Neural progenitor cell (in vitro differentiated cells): ENCODE data around the gene COG2. TPM values are rescaled to one million over a fixed set of nuclear protein-coding genes. Genes with fewer than 3 reads are reported as not detected.

ENCODE experiments used
- DNase-seq: peaks from one replicate; pipeline ENCODE4 v3.0.0-alpha.2; 2016; ENCODE audit warnings: low spot score
- H2AFZ ChIP-seq: fragments of 200-600 bp; sonication (generic); replicated peaks from 2 replicates; pipeline ENCODE4 v1.6.1; 2016; ENCODE audit warnings: antibody characterized with exemption
- H3F3A ChIP-seq: fragments of 200-600 bp; sonication (generic); 2 replicates; pipeline ENCODE4 v1.6.1; 2016; ENCODE audit warnings: antibody characterized with exemption, low read depth
- H3K27ac ChIP-seq: fragments of 200-600 bp; sonication (generic); 2 replicates; pipeline ENCODE4 v1.5.1; 2016; ENCODE audit warnings: mild to moderate bottlenecking
- H3K27me3 ChIP-seq: fragments of 200-600 bp; sonication (generic); 2 replicates; pipeline ENCODE4 v1.6.1; 2016; ENCODE audit warnings: mild to moderate bottlenecking, moderate library complexity
- H3K36me3 ChIP-seq: fragments of 200-600 bp; sonication (generic); 2 replicates; pipeline ENCODE4 v1.5.1; 2016
- H3K4me1 ChIP-seq: fragments of 200-600 bp; sonication (generic); 2 replicates; pipeline ENCODE4 v1.6.1; 2016; ENCODE audit warnings: mixed run types
- H3K4me2 ChIP-seq: fragments of 200-600 bp; sonication (generic); 2 replicates; pipeline ENCODE4 v1.6.1; 2016
- H3K4me3 ChIP-seq: fragments of 200-600 bp; sonication (generic); 2 replicates; pipeline ENCODE4 v1.5.1; 2016
- H3K79me2 ChIP-seq: fragments of 200-600 bp; sonication (generic); 2 replicates; pipeline ENCODE4 v1.6.1; 2016; ENCODE audit warnings: low read depth
- H3K9ac ChIP-seq: fragments of 200-600 bp; sonication (generic); 2 replicates; pipeline ENCODE4 v1.6.1; 2016
- H3K9me3 ChIP-seq: fragments of 200-600 bp; sonication (generic); 2 replicates; pipeline ENCODE4 v1.5.1; 2016; ENCODE audit warnings: low read depth
- H4K20me1 ChIP-seq: fragments of 200-600 bp; sonication (generic); 2 replicates; pipeline ENCODE4 v1.6.1; 2016; ENCODE audit warnings: low read depth
- H3K27ac Mint-ChIP-seq: 3 replicates; pipeline ENCODE4 v1.8.0; 2021; ENCODE audit warnings: mixed read lengths
- H3K27me3 Mint-ChIP-seq: 2 replicates; pipeline ENCODE4 v1.8.0; 2022; ENCODE audit warnings: low read depth, mild to moderate bottlenecking, inconsistent platforms, moderate library complexity, mixed read lengths; ENCODE audit not compliant: insufficient read depth
- H3K36me3 Mint-ChIP-seq: 3 replicates; pipeline ENCODE4 v1.8.0; 2021; ENCODE audit warnings: mixed read lengths
- H3K4me1 Mint-ChIP-seq: 3 replicates; pipeline ENCODE4 v1.8.0; 2021; ENCODE audit warnings: mixed read lengths
- H3K4me3 Mint-ChIP-seq: 3 replicates; pipeline ENCODE4 v1.8.0; 2021; ENCODE audit warnings: mild to moderate bottlenecking, moderate library complexity, mixed read lengths
- H3K9me3 Mint-ChIP-seq: 3 replicates; pipeline ENCODE4 v1.8.0; 2020; ENCODE audit warnings: mixed read lengths
- EZH2 ChIP-seq: fragments of 200-600 bp; sonication (generic); IDR thresholded peaks from 2 replicates; pipeline ENCODE4 v1.6.1; 2017; ENCODE audit warnings: antibody characterized with exemption, mild to moderate bottlenecking, moderate library complexity
- EZH2phosphoT487 ChIP-seq: fragments of 200-600 bp; sonication (generic); IDR thresholded peaks from 2 replicates; pipeline ENCODE4 v1.6.1; 2017; ENCODE audit warnings: antibody characterized with exemption
- total RNA-seq: library from RNA; depleted of rRNA; stranded (reverse); fragments of >200 nt; gene quantifications from 2 replicates; pipeline ENCODE4 v1.2.3, GENCODE V29; 2015; ENCODE audit warnings: low replicate concordance
- TF ChIP-seq, protein P1 (sequence below): fragments of 200-600 bp; sonication (generic); IDR thresholded peaks from 2 replicates; pipeline ENCODE4 v1.5.1; 2017; ENCODE audit warnings: antibody characterized with exemption, mild to moderate bottlenecking

COG2 gene
- total RNA-seq, 1 donor from 2014 or later, result 38.9 TPM

DNA sequence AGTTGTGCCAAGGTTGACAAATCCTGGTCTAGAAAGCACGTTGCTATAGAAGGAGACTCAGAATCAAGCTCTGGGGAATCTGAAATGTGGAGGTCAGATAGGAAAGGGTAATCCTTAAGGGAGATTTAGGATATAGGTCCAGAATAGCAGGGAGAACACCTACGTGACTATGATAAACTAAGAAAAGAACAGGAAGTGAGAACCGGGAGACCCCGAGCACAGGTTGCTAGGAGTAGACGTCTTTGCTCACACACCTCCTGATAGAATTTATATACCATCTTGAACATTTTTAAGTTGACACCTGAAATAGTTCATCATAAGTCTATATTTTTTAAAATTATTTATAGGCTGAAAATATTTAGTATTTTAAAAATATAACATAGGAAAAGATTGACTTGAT lies 7.9 kb upstream of the COG2 start:
- Histone ChIP-seq H3K79me2 (no peaks in the 10 kb centered on the region), H3K4me1 (no peaks in the 10 kb centered on the region), H3K27me3 (peaks cover 6% of the 10 kb centered on the region), H3K36me3 (no peaks in the 10 kb centered on the region), H3K4me2 (no peak overlapping the region), H3K9me3 (no peaks in the 10 kb centered on the region), H4K20me1 (no peaks in the 10 kb centered on the region), H3F3A (no peaks in the 10 kb centered on the region), H3K4me3 (no peak overlapping the region), H2AFZ (no peak overlapping the region), H3K9ac (no peak overlapping the region), H3K27ac (no peak overlapping the region)
- TF ChIP-seq EZH2phosphoT487 (no peak), EZH2 (no peak)
- TF ChIP-seq, protein P1, sequence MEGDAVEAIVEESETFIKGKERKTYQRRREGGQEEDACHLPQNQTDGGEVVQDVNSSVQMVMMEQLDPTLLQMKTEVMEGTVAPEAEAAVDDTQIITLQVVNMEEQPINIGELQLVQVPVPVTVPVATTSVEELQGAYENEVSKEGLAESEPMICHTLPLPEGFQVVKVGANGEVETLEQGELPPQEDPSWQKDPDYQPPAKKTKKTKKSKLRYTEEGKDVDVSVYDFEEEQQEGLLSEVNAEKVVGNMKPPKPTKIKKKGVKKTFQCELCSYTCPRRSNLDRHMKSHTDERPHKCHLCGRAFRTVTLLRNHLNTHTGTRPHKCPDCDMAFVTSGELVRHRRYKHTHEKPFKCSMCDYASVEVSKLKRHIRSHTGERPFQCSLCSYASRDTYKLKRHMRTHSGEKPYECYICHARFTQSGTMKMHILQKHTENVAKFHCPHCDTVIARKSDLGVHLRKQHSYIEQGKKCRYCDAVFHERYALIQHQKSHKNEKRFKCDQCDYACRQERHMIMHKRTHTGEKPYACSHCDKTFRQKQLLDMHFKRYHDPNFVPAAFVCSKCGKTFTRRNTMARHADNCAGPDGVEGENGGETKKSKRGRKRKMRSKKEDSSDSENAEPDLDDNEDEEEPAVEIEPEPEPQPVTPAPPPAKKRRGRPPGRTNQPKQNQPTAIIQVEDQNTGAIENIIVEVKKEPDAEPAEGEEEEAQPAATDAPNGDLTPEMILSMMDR, result no peak
- no peak overlapping the region for H3K4me3 Mint-ChIP-seq
- H3K27me3 Mint-ChIP-seq, result peaks cover 8% of the 10 kb centered on the region
- peaks cover 2% of the 10 kb centered on the region for H3K9me3 Mint-ChIP-seq
- no peak overlapping the region for H3K27ac Mint-ChIP-seq
- H3K4me1 Mint-ChIP-seq, result peaks cover 2% of the 10 kb centered on the region
- no peak for DNase-seq
- H3K36me3 Mint-ChIP-seq, result no peaks in the 10 kb centered on the region

DNA sequence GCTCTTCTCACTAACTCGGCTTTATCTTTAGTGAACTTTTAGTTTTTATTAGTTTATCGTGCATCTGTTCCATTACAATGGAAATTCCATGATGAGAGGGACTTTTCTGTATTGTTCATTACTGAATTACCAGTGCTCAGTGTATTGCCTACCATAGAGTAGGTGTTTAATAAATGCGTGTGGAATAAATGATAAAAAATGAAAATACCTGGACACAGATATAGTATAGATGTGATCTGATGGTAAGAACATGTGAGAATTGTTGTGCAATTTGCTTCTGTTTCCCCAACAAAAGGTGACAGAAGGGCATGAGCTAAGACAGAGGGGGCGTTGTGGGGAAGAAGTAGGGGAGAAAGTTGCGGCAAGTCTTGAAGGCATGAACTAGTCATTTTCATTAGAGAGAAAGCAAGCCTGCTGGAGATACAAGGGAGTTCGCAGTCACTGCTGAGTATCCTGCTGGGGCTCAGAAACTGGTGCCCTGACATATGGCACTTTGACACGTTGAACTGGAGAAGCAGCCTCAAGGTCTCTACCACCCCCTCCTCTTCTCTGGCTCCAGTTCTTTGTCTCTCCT lies 5.6 kb upstream of the COG2 start:
- H3K79me2 ChIP-seq, result no peaks in the 10 kb centered on the region
- TF ChIP-seq EZH2phosphoT487 (no peak), EZH2 (no peak)
- TF ChIP-seq, protein P1, result no peak
- no peak overlapping the region for H3K4me3 Mint-ChIP-seq
- peaks cover 8% of the 10 kb centered on the region for H3K27me3 Mint-ChIP-seq
- H3K36me3 ChIP-seq, result no peaks in the 10 kb centered on the region
- H3K4me2 ChIP-seq, result no peak overlapping the region
- no peaks in the 10 kb centered on the region for H4K20me1 ChIP-seq
- H2AFZ ChIP-seq, result no peak overlapping the region
- peaks cover 2% of the 10 kb centered on the region for H3K9me3 Mint-ChIP-seq
- no peak for DNase-seq
- no peaks in the 10 kb centered on the region for H3K9me3 ChIP-seq
- H3K36me3 Mint-ChIP-seq, result no peaks in the 10 kb centered on the region
- no peak overlapping the region for H3K9ac ChIP-seq
- peaks cover 5% of the 10 kb centered on the region for H3K4me1 Mint-ChIP-seq
- H3K27me3 ChIP-seq, result peaks cover 6% of the 10 kb centered on the region
- H3K4me1 ChIP-seq, result no peaks in the 10 kb centered on the region
- no peaks in the 10 kb centered on the region for H3F3A ChIP-seq
- no peak overlapping the region for H3K27ac Mint-ChIP-seq
- H3K27ac ChIP-seq, result no peak overlapping the region
- no peak overlapping the region for H3K4me3 ChIP-seq

DNA sequence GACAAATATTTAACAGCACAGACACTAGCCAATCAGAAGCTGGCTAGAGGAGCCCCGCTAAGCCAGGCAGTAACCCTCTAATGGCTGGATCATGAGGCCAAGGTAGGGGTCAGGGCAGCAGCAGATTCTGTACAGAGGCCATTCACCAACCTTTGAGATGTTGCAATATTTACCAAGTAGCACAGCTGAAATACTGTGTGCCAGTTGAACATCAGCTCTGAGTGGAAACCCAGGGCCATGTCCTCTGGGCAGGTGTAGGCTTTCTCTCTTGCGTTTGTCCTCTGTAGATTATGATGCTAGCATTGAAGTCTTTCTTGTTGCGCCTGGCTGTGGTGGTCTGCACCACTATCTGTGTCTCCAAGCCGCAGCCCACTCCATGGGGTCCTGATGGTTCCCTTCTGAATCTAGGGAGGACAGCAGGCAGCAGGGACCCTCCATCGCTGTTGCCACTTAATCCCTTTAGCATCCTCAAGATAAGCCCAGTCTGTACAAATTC lies 2.5 kb upstream of the COG2 start:
- Mint-ChIP-seq H3K27me3 (peaks cover 8% of the 10 kb centered on the region), H3K36me3 (no peaks in the 10 kb centered on the region), H3K9me3 (peaks cover 2% of the 10 kb centered on the region), H3K4me3 (no peak overlapping the region), H3K4me1 (peaks cover 19% of the 10 kb centered on the region), H3K27ac (no peak overlapping the region)
- no peaks in the 10 kb centered on the region for H3K36me3 ChIP-seq
- H3K9me3 ChIP-seq, result no peaks in the 10 kb centered on the region
- H3K4me2 ChIP-seq, result no peak overlapping the region
- no peak overlapping the region for H3K4me3 ChIP-seq
- H2AFZ ChIP-seq, result no peak overlapping the region
- peaks cover 22% of the 10 kb centered on the region for H3K79me2 ChIP-seq
- H3F3A ChIP-seq, result no peaks in the 10 kb centered on the region
- H3K27ac ChIP-seq, result no peak overlapping the region
- H3K4me1 ChIP-seq, result peaks cover 11% of the 10 kb centered on the region
- H3K9ac ChIP-seq, result no peak overlapping the region
- TF ChIP-seq EZH2 (no peak), EZH2phosphoT487 (no peak)
- TF ChIP-seq, protein P1, result no peak
- DNase-seq, result no peak
- H4K20me1 ChIP-seq, result peaks cover 21% of the 10 kb centered on the region
- H3K27me3 ChIP-seq, result peaks cover 6% of the 10 kb centered on the region
